ENCODE results near the gene ID3. TPM values are rescaled to one million over a fixed set of nuclear protein-coding genes. Genes with fewer than 3 reads are reported as not detected.

ID3 gene
- total RNA-seq, 1 experiment from 2014 or later = 119 TPM

DNA sequence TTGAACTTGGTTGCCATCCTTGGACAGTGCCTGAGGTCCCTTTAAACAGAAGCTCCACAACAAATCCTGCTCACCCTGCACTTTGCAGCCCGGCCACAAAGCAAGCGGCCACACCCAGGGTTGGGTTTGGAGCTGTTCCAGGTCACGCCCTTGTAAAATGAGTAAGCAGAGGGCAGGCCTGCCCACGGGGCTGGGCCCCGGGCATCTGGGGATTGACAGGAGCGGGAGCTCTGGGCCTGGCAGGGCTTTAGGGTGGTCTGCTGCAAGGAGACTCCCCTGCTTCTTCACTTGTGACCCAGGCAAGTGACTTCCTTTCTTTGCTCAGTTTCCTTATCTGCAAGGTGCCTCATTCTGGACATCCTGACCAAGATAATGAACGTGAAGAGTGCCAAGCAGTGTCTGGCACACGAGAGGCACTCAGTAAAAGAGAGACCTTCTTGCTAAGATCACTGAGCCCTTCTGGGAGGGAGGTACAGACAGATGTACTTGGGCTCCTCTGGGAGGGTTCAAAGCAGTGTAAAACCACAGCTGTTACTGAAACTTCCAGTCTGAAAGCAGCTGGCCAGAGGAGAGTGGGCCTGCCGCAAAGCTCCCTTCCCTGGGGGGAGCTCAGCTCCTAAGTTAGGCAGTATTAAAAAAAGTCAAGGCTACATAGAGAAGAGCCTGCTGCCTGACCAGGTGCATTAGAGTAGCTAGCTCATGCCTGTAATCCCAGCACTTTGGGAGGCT, 30.9 kb downstream of the ID3 start:
- H3K27ac ChIP-seq (ENCODE audit: insufficient read length, low read depth, low read length) = no peak overlapping the region
- H2AFZ ChIP-seq (ENCODE audit: low read length) = no peak overlapping the region
- Mint-ChIP-seq H3K36me3 (ENCODE audit: insufficient read depth in 1 of 3, low read depth in 3 of 3) (peaks cover 0 to 4% (median 0%) of the 10 kb centered on the region in 3 experiments; a peak in 2 of 7 replicates), H3K27ac (no peak overlapping the region), H3K9me3 (no peaks in the 10 kb centered on the region), H3K27me3 (ENCODE audit: low read depth) (peaks cover 45% of the 10 kb centered on the region), H3K4me3 (no peak overlapping the region; a peak in 1 of 5 replicates), H3K4me1 (peaks cover 26 to 41% of the 10 kb centered on the region in 2 experiments)
- no peak; the same call in 2 of the 3 replicates for TF ChIP-seq CTCF (conservative IDR thresholded peaks at IDR 0.05)
- DNase-seq = no peak
- H3T11ph ChIP-seq (ENCODE audit: low read length) = no peak overlapping the region
- no peak overlapping the region for H2BK15ac ChIP-seq (ENCODE audit: low read depth, low read length)
- no peak overlapping the region for H3K4ac ChIP-seq (ENCODE audit: low read depth, low read length)
- H3K4me1 ChIP-seq (ENCODE audit: insufficient read depth, low read length) = 0 out of 2 replicates have a peak, but pooled peaks cover 2% of the 10 kb centered on the region
- no peaks in the 10 kb centered on the region for H3K79me1 ChIP-seq (ENCODE audit: insufficient read depth, low read depth, low read length, poor library complexity, severe bottlenecking)
- no peak overlapping the region for H3K23ac ChIP-seq (ENCODE audit: insufficient read length, low read depth, low read length)
- H4K20me1 ChIP-seq (ENCODE audit: control insufficient read depth, insufficient read depth, insufficient read length) = peaks cover 3% of the 10 kb centered on the region
- no peaks in the 10 kb centered on the region for H3K79me2 ChIP-seq (ENCODE audit: insufficient read depth, low read length)
- no peak overlapping the region for H4K91ac ChIP-seq (ENCODE audit: insufficient read length, low read depth, low read length)
- no peak overlapping the region for H2BK120ac ChIP-seq (ENCODE audit: low read depth, low read length, poor library complexity, severe bottlenecking)
- H4K8ac ChIP-seq (replicated peaks; ENCODE audit: insufficient read length, low read depth, low read length) = no peak overlapping the region
- no peak overlapping the region for H3K9ac ChIP-seq (ENCODE audit: extremely low read depth, insufficient read length, low read length)
- no peak overlapping the region for H3K4me2 ChIP-seq (ENCODE audit: insufficient read depth, insufficient read length, low read length)
- H2BK5ac ChIP-seq (ENCODE audit: insufficient read length, low read length) = no peak overlapping the region
- H2AK5ac ChIP-seq (ENCODE audit: insufficient read length, low read length) = no peak overlapping the region
- peaks cover 4% of the 10 kb centered on the region; the same call in 1 of the 2 replicates for H3K27me3 ChIP-seq (ENCODE audit: insufficient read depth, low read length)
- no peak overlapping the region for H3K14ac ChIP-seq (ENCODE audit: insufficient read depth, low read length)
- no peak overlapping the region for H3K56ac ChIP-seq (ENCODE audit: insufficient read length, low read depth, low read length)
- no peak overlapping the region for H4K5ac ChIP-seq (ENCODE audit: insufficient read length, low read depth, low read length)
- H3K23me2 ChIP-seq (ENCODE audit: insufficient read length, low read depth, low read length, poor library complexity, severe bottlenecking) = peaks cover 3% of the 10 kb centered on the region
- H2BK20ac ChIP-seq (ENCODE audit: low read depth, low read length, poor library complexity, severe bottlenecking) = no peak overlapping the region
- H3K18ac ChIP-seq (ENCODE audit: insufficient read length, low read depth, low read length) = no peak overlapping the region
- H2BK12ac ChIP-seq (ENCODE audit: insufficient read length, low read depth, low read length) = no peak overlapping the region
- WGBS (ENCODE audit: extremely low coverage, insufficient read length, low lambda C conversion rate) = no CpG with 5 or more reads among the region's 9 CpGs
- no peaks in the 10 kb centered on the region for H3K9me3 ChIP-seq (ENCODE audit: control insufficient read depth, low read depth, low read length)
